Measurements from ENCODE around the gene SLC4A11.

Gene SLC4A11

GRCh38 chr20:3226864-3227263 is 12.1 kb downstream of the SLC4A11 start:
- no peaks in the 10 kb centered on the region for H3K9me3 ChIP-seq (ENCODE audit: severe bottlenecking)
- peak overlapping the region; percentile 30 for H3K27ac ChIP-seq (ENCODE audit: poor library complexity, severe bottlenecking)
- no peaks in the 10 kb centered on the region for H3K27me3 ChIP-seq (ENCODE audit: insufficient read depth, poor library complexity, severe bottlenecking)
- TF ChIP-seq CTCF (IDR thresholded peaks at IDR 0.05; ENCODE audit: poor library complexity, severe bottlenecking), result no peak
- no peak for ATAC-seq (ENCODE audit: low read depth)
- H3K4me3 ChIP-seq (ENCODE audit: severe bottlenecking), result no peak overlapping the region
- peaks cover 4% of the 10 kb centered on the region for H3K36me3 ChIP-seq (ENCODE audit: low read depth)
- DNase-seq (ENCODE audit: low spot score), result peak; percentile 54
- H3K4me1 ChIP-seq (ENCODE audit: insufficient read depth, poor library complexity, severe bottlenecking), result peaks cover 15% of the 10 kb centered on the region

- Histone ChIP-seq H3K9me3 (ENCODE audit: severe bottlenecking) (no peaks in the 10 kb centered on the region), H3K4me1 (ENCODE audit: insufficient read depth, poor library complexity, severe bottlenecking) (peaks cover 20% of the 10 kb centered on the region), H3K4me3 (ENCODE audit: severe bottlenecking) (no peak overlapping the region), H3K36me3 (ENCODE audit: low read depth) (peaks cover 9% of the 10 kb centered on the region), H3K27ac (ENCODE audit: poor library complexity, severe bottlenecking) (peak overlapping the region; percentile 9), H3K27me3 (ENCODE audit: insufficient read depth, poor library complexity, severe bottlenecking) (no peaks in the 10 kb centered on the region)
- ATAC-seq (ENCODE audit: low read depth), result no peak
- no peak for TF ChIP-seq CTCF (IDR thresholded peaks at IDR 0.05; ENCODE audit: poor library complexity, severe bottlenecking)
- no peak for DNase-seq (ENCODE audit: low spot score)
These were observed 12.9 kb downstream of the SLC4A11 start for GRCh38 chr20:3226093-3226492.

DNA sequence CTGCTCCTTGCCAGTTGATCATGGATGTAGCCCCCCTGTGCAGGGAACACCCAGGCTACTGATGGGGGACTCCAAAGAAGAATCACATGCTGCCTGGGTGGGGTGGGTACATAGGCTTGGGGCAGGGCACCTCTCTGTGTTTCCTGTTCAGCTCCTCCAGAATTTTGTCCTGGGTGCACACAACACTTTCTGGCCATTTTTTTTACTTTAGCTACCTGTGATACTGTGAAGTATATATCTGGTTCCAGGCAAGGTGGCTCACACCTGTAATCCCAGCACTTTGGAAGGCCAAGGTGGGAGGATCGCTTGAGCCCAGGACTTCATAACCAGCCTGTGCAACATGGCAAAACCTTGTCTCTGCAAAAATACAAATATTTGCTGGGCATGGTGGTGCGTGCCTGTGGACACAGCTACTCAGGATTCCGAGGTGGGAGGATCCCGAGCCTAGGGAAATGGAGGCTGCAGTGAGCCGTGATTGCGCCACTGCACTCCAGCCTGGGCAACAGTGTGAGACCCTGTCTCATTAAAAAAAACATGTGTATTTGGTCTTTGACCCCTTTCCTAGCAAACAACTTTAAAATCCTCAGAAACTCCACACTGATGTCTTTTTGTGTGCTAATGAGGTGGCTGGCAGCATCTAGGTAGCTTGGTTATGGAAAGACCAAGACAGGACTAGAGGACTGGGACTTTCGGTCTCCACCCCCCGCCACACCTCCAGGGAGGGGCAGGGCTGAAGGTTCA is 14.1 kb downstream of the SLC4A11 start:
- Histone ChIP-seq H3K36me3 (ENCODE audit: low read depth) (peaks cover 9% of the 10 kb centered on the region), H3K27me3 (ENCODE audit: insufficient read depth, poor library complexity, severe bottlenecking) (no peaks in the 10 kb centered on the region), H3K9me3 (ENCODE audit: severe bottlenecking) (no peaks in the 10 kb centered on the region), H3K4me3 (ENCODE audit: severe bottlenecking) (no peak overlapping the region), H3K27ac (ENCODE audit: poor library complexity, severe bottlenecking) (peak overlapping the region; percentile 9), H3K4me1 (ENCODE audit: insufficient read depth, poor library complexity, severe bottlenecking) (peaks cover 20% of the 10 kb centered on the region)
- ATAC-seq (ENCODE audit: low read depth), result peak; percentile 48
- no peak for TF ChIP-seq CTCF (IDR thresholded peaks at IDR 0.05; ENCODE audit: poor library complexity, severe bottlenecking)
- DNase-seq (ENCODE audit: low spot score), result no peak

GRCh38 chr20:3223994-3224680 is 14.9 kb downstream of the SLC4A11 start:
- H3K4me3 ChIP-seq (ENCODE audit: severe bottlenecking), result no peak overlapping the region
- no peak for TF ChIP-seq CTCF (IDR thresholded peaks at IDR 0.05; ENCODE audit: poor library complexity, severe bottlenecking)
- no peak for ATAC-seq (ENCODE audit: low read depth)

DNA sequence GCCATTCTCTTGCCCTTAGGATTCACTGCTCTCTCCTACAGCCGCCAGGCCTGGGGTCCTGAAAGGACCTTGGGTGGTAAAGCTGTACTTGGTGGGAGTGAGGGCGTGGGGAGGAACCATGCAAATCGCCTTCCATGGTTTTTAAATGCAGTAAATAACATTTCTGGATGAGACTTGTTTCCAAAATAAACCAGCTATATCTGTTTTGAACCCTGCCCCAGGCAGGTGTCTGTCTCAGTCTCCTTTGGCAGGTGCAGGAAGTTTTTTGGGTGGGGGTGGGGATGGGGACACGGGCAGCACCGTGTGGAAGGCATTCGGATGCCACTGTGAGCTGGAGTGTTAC is 15.4 kb downstream of the SLC4A11 start:
- H3K36me3 ChIP-seq (ENCODE audit: low read depth), result peaks cover 20% of the 10 kb centered on the region

More at GRCh38 chr20:3223994-3224680, 14.9 kb downstream of the SLC4A11 start:
- H3K9me3 ChIP-seq (ENCODE audit: severe bottlenecking), result no peaks in the 10 kb centered on the region
- peak; percentile 59 for DNase-seq (ENCODE audit: low spot score)
- H3K27ac ChIP-seq (ENCODE audit: poor library complexity, severe bottlenecking), result no peak overlapping the region
- peaks cover 20% of the 10 kb centered on the region for H3K4me1 ChIP-seq (ENCODE audit: insufficient read depth, poor library complexity, severe bottlenecking)
- peaks cover 15% of the 10 kb centered on the region for H3K36me3 ChIP-seq (ENCODE audit: low read depth)
- H3K27me3 ChIP-seq (ENCODE audit: insufficient read depth, poor library complexity, severe bottlenecking), result no peaks in the 10 kb centered on the region

More for the DNA sequence above, 15.4 kb downstream of the SLC4A11 start:
- TF ChIP-seq CTCF (IDR thresholded peaks at IDR 0.05; ENCODE audit: poor library complexity, severe bottlenecking), result no peak
- H3K9me3 ChIP-seq (ENCODE audit: severe bottlenecking), result no peaks in the 10 kb centered on the region
- DNase-seq (ENCODE audit: low spot score) (no peak), ATAC-seq (ENCODE audit: low read depth) (no peak)
- no peaks in the 10 kb centered on the region for H3K27me3 ChIP-seq (ENCODE audit: insufficient read depth, poor library complexity, severe bottlenecking)
- no peak overlapping the region for H3K4me3 ChIP-seq (ENCODE audit: severe bottlenecking)
- peak overlapping the region; percentile 41 for H3K27ac ChIP-seq (ENCODE audit: poor library complexity, severe bottlenecking)
- H3K4me1 ChIP-seq (ENCODE audit: insufficient read depth, poor library complexity, severe bottlenecking), result peaks cover 20% of the 10 kb centered on the region

All from RWPE2 (cell line).